DOHH2 (cell line): ENCODE measurements around the gene PAK1.

Experiments used
- H3F3A ChIP-seq: fragments of 200-600 bp; sonication (generic), shearing (Covaris generic); 2 replicates; pipeline ENCODE4 v1.6.0; 2016; ENCODE audit warnings: antibody characterized with exemption, mild to moderate bottlenecking; ENCODE audit not compliant: control insufficient read depth, insufficient read depth
- H3K27ac ChIP-seq: fragments of 200-600 bp; sonication (generic); 2 replicates; pipeline ENCODE4 v1.5.1; 2014; ENCODE audit warnings: low read depth, mild to moderate bottlenecking, low read length, moderate library complexity
- H3K27me3 ChIP-seq: fragments of 200-600 bp; sonication (generic); 2 replicates; pipeline ENCODE4 v1.6.1; 2014; ENCODE audit warnings: mild to moderate bottlenecking, low read length, mixed read lengths; ENCODE audit not compliant: control insufficient read depth
- H3K36me3 ChIP-seq: fragments of 200-600 bp; sonication (generic); 2 replicates; pipeline ENCODE4 v1.6.1; 2014; ENCODE audit warnings: mild to moderate bottlenecking, low read length, moderate library complexity, mixed read lengths; ENCODE audit not compliant: control insufficient read depth
- H3K4me1 ChIP-seq: fragments of 200-600 bp; sonication (generic); 2 replicates; pipeline ENCODE4 v1.6.1; 2014; ENCODE audit warnings: mild to moderate bottlenecking, low read length, mixed read lengths; ENCODE audit not compliant: control insufficient read depth
- H3K4me2 ChIP-seq: fragments of 200-600 bp; sonication (generic); 2 replicates; pipeline ENCODE4 v1.6.0; 2014; ENCODE audit warnings: mild to moderate bottlenecking, low read length, moderate library complexity
- H3K4me3 ChIP-seq: fragments of 200-600 bp; sonication (generic); 2 replicates; pipeline ENCODE4 v1.5.1; 2014; ENCODE audit warnings: mild to moderate bottlenecking, low read length, mixed read lengths
- H3K79me2 ChIP-seq: fragments of 200-600 bp; sonication (generic); 2 replicates; pipeline ENCODE4 v1.6.1; 2014; ENCODE audit warnings: mild to moderate bottlenecking, low read length, mixed read lengths; ENCODE audit not compliant: control insufficient read depth
- H3K9me2 ChIP-seq: fragments of 200-600 bp; sonication (generic); replicated peaks from 2 replicates; pipeline ENCODE4 v1.6.1; 2014; ENCODE audit warnings: mild to moderate bottlenecking, low read length, mixed read lengths; ENCODE audit not compliant: control insufficient read depth
- H3K9me3 ChIP-seq: fragments of 200-600 bp; sonication (generic); 2 replicates; pipeline ENCODE4 v1.6.1; 2014; ENCODE audit warnings: antibody characterized with exemption, low read length, mixed read lengths; ENCODE audit not compliant: control insufficient read depth, insufficient read depth
- H4K20me1 ChIP-seq: fragments of 200-600 bp; sonication (generic); 2 replicates; pipeline ENCODE4 v1.6.0; 2014; ENCODE audit warnings: low read depth, mild to moderate bottlenecking, antibody characterized with exemption, low read length, moderate library complexity; ENCODE audit not compliant: control insufficient read depth, insufficient read depth
- EZH2phosphoT487 ChIP-seq: fragments of 200-600 bp; sonication (generic); IDR thresholded peaks from 2 replicates; pipeline ENCODE4 v1.6.1; 2017; ENCODE audit warnings: borderline replicate concordance, mild to moderate bottlenecking, antibody characterized with exemption, low read length, moderate library complexity, mixed read lengths
- TF ChIP-seq, protein P1 (sequence below): fragments of 200-600 bp; sonication (generic); IDR thresholded peaks from one replicate; pipeline ENCODE4 v1.5.1; 2014; ENCODE audit warnings: antibody characterized with exemption, mild to moderate bottlenecking, low read depth, low read length; ENCODE audit not compliant: poor library complexity, severe bottlenecking

PAK1 gene

DNA sequence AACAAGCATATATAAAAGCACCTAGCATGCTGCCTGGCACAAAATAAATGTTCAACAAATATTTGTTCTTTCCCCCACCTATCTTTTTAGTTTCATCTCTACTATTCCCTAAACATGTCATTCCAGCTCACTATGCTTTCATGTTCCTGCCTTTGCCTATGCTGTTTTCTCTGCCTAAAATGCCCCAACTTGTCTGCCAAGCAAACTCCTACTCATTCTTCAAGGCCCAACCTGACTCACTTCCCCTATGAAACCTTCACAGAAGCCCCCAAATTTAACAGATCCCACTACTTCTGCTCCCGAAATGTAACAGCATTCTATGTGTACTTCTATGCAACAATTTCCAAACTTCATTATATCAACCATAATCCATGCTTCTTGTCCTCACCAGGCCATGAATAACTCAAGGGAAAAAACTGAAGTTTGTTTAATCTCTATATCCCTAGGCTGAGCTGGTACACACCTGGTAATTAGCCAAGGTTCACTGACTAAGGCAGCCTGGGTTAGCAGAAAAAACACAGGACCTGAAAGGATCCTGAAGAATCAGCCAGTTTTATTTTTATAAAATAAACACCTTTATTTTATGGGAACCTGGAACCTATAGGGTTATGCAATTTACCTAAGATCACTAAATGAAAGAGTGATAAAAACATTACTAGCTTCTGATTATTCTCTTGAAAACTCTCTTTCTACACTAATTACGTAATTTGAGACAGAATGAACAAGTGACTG, 72.2 kb downstream of the PAK1 start:
- peaks cover 14% of the 10 kb centered on the region; the same call in 1 of the 2 replicates for H3K79me2 ChIP-seq
- H3K9me3 ChIP-seq, result no peaks in the 10 kb centered on the region
- H3K4me3 ChIP-seq, result no peak overlapping the region
- H3K9me2 ChIP-seq, result no peaks in the 10 kb centered on the region
- H3K27ac ChIP-seq, result no peak overlapping the region
- H3K27me3 ChIP-seq, result no peaks in the 10 kb centered on the region
- H3K4me1 ChIP-seq, result no peaks in the 10 kb centered on the region
- no peak overlapping the region for H3K4me2 ChIP-seq
- H4K20me1 ChIP-seq, result no peaks in the 10 kb centered on the region
- TF ChIP-seq EZH2phosphoT487, result no peak
- TF ChIP-seq, protein P1, sequence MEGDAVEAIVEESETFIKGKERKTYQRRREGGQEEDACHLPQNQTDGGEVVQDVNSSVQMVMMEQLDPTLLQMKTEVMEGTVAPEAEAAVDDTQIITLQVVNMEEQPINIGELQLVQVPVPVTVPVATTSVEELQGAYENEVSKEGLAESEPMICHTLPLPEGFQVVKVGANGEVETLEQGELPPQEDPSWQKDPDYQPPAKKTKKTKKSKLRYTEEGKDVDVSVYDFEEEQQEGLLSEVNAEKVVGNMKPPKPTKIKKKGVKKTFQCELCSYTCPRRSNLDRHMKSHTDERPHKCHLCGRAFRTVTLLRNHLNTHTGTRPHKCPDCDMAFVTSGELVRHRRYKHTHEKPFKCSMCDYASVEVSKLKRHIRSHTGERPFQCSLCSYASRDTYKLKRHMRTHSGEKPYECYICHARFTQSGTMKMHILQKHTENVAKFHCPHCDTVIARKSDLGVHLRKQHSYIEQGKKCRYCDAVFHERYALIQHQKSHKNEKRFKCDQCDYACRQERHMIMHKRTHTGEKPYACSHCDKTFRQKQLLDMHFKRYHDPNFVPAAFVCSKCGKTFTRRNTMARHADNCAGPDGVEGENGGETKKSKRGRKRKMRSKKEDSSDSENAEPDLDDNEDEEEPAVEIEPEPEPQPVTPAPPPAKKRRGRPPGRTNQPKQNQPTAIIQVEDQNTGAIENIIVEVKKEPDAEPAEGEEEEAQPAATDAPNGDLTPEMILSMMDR, result no peak
- no peaks in the 10 kb centered on the region for H3K36me3 ChIP-seq
- no peaks in the 10 kb centered on the region for H3F3A ChIP-seq

DNA sequence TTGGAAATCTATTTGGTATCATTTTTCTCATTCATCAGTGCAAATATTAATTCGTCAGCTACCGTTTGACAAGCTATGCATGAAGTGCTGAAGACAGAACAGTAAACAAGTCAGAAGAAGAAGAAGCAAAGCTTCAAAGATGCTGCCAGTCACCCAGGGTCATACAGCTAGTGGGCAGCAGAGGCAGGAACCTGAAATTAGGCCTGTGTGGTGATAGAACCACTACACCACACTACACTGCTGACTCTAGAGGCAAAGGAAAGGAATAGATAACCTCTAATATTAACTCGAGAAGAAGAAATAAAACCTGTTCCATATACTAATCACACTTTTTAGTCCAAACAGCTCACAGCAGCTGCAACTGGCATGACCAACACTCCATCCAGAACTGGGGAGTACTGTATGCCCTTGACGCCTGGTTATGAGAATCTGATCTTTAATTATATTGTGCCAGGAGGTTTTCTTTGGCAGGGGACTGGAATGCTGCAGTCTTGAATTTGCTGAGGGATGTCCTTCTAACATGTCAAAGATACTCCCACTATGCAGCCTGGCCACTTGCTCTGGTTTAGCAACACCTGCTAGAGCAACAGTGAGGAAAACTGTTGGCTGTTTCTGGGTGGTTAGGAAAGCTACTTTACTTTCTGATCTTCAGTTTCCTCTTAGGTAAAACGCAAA, 73.0 kb downstream of the PAK1 start:
- Histone ChIP-seq H4K20me1 (no peaks in the 10 kb centered on the region), H3K9me2 (no peaks in the 10 kb centered on the region), H3K27ac (no peak overlapping the region), H3K4me1 (no peaks in the 10 kb centered on the region), H3K9me3 (no peaks in the 10 kb centered on the region), H3K36me3 (no peaks in the 10 kb centered on the region), H3K4me3 (no peak overlapping the region), H3K27me3 (no peaks in the 10 kb centered on the region), H3K4me2 (no peak overlapping the region), H3K79me2 (peaks cover 14% of the 10 kb centered on the region; the same call in 1 of the 2 replicates), H3F3A (no peaks in the 10 kb centered on the region)
- TF ChIP-seq, protein P1, result no peak
- TF ChIP-seq EZH2phosphoT487, result no peak

DNA sequence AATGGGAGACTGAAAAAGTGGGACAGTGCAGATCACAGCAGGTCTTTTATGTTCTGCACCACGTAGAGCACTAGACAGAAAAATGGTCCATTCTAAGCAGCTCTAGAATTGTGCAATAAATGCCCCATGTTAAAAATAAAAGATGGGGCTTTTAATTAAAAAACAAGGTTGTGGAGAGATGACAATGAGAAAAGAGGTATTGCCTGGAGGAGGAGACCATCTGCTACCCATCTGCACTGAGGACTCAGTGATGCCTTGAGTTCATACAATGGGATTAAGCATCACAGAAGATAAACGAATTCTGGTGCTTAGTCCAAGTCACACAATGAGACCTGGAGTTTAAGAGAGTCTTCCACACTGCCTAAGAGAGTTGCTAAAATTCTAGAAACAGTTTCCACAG, 73.6 kb downstream of the PAK1 start:
- Histone ChIP-seq H3K4me1 (no peaks in the 10 kb centered on the region), H3K4me3 (no peak overlapping the region), H3K79me2 (peaks cover 14% of the 10 kb centered on the region; the same call in 1 of the 2 replicates), H3K27ac (no peak overlapping the region), H3F3A (no peaks in the 10 kb centered on the region), H3K9me3 (no peaks in the 10 kb centered on the region), H4K20me1 (no peaks in the 10 kb centered on the region), H3K9me2 (no peaks in the 10 kb centered on the region), H3K27me3 (no peaks in the 10 kb centered on the region), H3K36me3 (no peaks in the 10 kb centered on the region), H3K4me2 (no peak overlapping the region)
- no peak for TF ChIP-seq EZH2phosphoT487
- TF ChIP-seq, protein P1, result no peak
